ENCODE data around the gene DDX27.

The DDX27 gene

GRCh38 chr20:49248301-49248700, 29.1 kb downstream of the DDX27 start:
- TF ChIP-seq TAF1 (IDR thresholded peaks at IDR 0.05; ENCODE audit: borderline replicate concordance, insufficient read depth, low read length) (no peak), POLR2AphosphoS5 (IDR thresholded peaks at IDR 0.05; ENCODE audit: low read depth, low read length) (no peak), FOXP2 (optimal IDR thresholded peaks at IDR 0.05; ENCODE audit: borderline replicate concordance, extremely low read depth, extremely low read length, insufficient read depth) (no peak), REST (IDR thresholded peaks at IDR 0.05; ENCODE audit: insufficient read depth in 1 of 2, low read depth in 2 of 2, low read length in 2 of 2) (no peak), SIN3A (IDR thresholded peaks at IDR 0.05; ENCODE audit: borderline replicate concordance, insufficient read depth, low read length) (no peak)

- TF ChIP-seq REST (IDR thresholded peaks at IDR 0.05; ENCODE audit: insufficient read depth in 1 of 2, low read depth in 2 of 2, low read length in 2 of 2), result no peak
- no peak for TF ChIP-seq FOXP2 (optimal IDR thresholded peaks at IDR 0.05; ENCODE audit: borderline replicate concordance, extremely low read depth, extremely low read length, insufficient read depth)
- TF ChIP-seq TAF1 (IDR thresholded peaks at IDR 0.05; ENCODE audit: borderline replicate concordance, insufficient read depth, low read length), result no peak
- no peak for TF ChIP-seq SIN3A (IDR thresholded peaks at IDR 0.05; ENCODE audit: borderline replicate concordance, insufficient read depth, low read length)
- no peak for TF ChIP-seq POLR2AphosphoS5 (IDR thresholded peaks at IDR 0.05; ENCODE audit: low read depth, low read length)
Observed at GRCh38 chr20:49248879-49249665, 29.9 kb downstream of the DDX27 start.

- TF ChIP-seq TAF1 (IDR thresholded peaks at IDR 0.05; ENCODE audit: borderline replicate concordance, insufficient read depth, low read length), result no peak
Observed at GRCh38 chr20:49252556-49253350, 33.5 kb downstream of the DDX27 start.

- TF ChIP-seq POLR2AphosphoS5 (IDR thresholded peaks at IDR 0.05; ENCODE audit: low read depth, low read length) (no peak), REST (IDR thresholded peaks at IDR 0.05; ENCODE audit: insufficient read depth in 1 of 2, low read depth in 2 of 2, low read length in 2 of 2) (no peak), TAF1 (IDR thresholded peaks at IDR 0.05; ENCODE audit: borderline replicate concordance, insufficient read depth, low read length) (no peak), FOXP2 (optimal IDR thresholded peaks at IDR 0.05; ENCODE audit: borderline replicate concordance, extremely low read depth, extremely low read length, insufficient read depth) (no peak), SIN3A (IDR thresholded peaks at IDR 0.05; ENCODE audit: borderline replicate concordance, insufficient read depth, low read length) (no peak)
Observed at GRCh38 chr20:49256261-49256660, 37.0 kb downstream of the DDX27 start.

- TF ChIP-seq REST (IDR thresholded peaks at IDR 0.05; ENCODE audit: insufficient read depth in 1 of 2, low read depth in 2 of 2, low read length in 2 of 2) (no peak), FOXP2 (optimal IDR thresholded peaks at IDR 0.05; ENCODE audit: borderline replicate concordance, extremely low read depth, extremely low read length, insufficient read depth) (no peak), SIN3A (IDR thresholded peaks at IDR 0.05; ENCODE audit: borderline replicate concordance, insufficient read depth, low read length) (no peak), TAF1 (IDR thresholded peaks at IDR 0.05; ENCODE audit: borderline replicate concordance, insufficient read depth, low read length) (no peak), POLR2AphosphoS5 (IDR thresholded peaks at IDR 0.05; ENCODE audit: low read depth, low read length) (no peak)
Observed at GRCh38 chr20:49259284-49259683, 40.1 kb downstream of the DDX27 start.

Measured in PFSK-1 (cell line).